Colonic mucosa (tissue), 4 donors: ENCODE measurements around the gene ZCCHC17. TPM values are rescaled to one million over a fixed set of nuclear protein-coding genes. Genes with fewer than 3 reads are reported as not detected.
"Not testable (repeated sequence)": the region's sequence is repeated elsewhere in the genome, so short reads cannot be mapped to it uniquely, and the experiment has no call there.

ENCODE experiments used
- DNase-seq: peaks from one replicate; pipeline ENCODE4 v3.0.0-alpha.2; 2020
- H3K27ac ChIP-seq: fragments of 200-600 bp; one replicate; pipeline ENCODE4 v1.8.0; 2021
- H3K27me3 ChIP-seq: fragments of 200-600 bp; one replicate; pipeline ENCODE4 v1.8.0; 2021
- H3K36me3 ChIP-seq: fragments of 200-600 bp; one replicate; pipeline ENCODE4 v1.8.0; 2021
- H3K4me1 ChIP-seq: fragments of 200-600 bp; one replicate; pipeline ENCODE4 v1.8.0; 2021; ENCODE audit warnings: mild to moderate bottlenecking
- H3K4me3 ChIP-seq: fragments of 200-600 bp; one replicate; pipeline ENCODE4 v1.8.0; 2021
- H3K9ac ChIP-seq, 2 donors: one replicate each; pipeline ENCODE4 v1.7.0; 2013; ENCODE audit warnings: control low read depth in 2 of 2, low read depth in 2 of 2, low read length in 2 of 2
- H3K9me3 ChIP-seq: fragments of 200-600 bp; one replicate; pipeline ENCODE4 v1.8.0; 2021
- intact Hi-C: fragments of 100-400 bp; cut with DNase I; formaldehyde crosslinking; loops from one replicate; pipeline ENCODE4 v1.14.1; 2022
- total RNA-seq, 2 donors: library from RNA; stranded (reverse); fragmentation: NEBNext Ultra II Directional in 1 of 2; extraction: Animal tissue kit (Norgen Biotek cat#: 25700) in 1 of 2; gene quantifications; one replicate each; pipeline ENCODE4 v1.2.1, GENCODE V29; 2021
- TF ChIP-seq, protein P1 (sequence below): fragments of 200-600 bp; IDR thresholded peaks from one replicate; pipeline ENCODE4 v1.8.0; 2022; ENCODE audit warnings: antibody characterized with exemption, mild to moderate bottlenecking
- donor health status: healthy.
- donor health status: DM: no; HTN: no; CAD: no.
- donor health status: DM: no; HTN: no; CAD: no.

The ZCCHC17 gene
- total RNA-seq, 2 donors from 2014 or later: 19.8 to 23.9 TPM

DNA sequence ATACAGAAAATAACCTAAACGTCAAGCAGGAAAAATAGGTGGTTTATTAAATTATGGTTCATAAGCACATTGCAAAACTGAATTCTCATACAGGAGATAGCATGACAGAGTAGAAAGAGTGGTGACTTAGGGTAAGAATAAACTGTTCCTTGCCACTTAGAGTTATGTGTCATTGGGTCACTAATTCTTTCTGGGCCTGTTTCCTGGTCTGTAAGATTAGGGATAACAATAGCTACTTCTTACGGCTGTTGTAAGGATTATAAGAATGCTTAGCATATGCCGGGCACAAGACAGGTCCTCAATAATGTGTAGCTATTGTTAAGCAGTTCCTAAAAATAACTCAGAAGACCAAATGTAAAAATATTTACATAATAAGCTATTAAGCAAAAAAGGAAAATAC, 24.5 kb upstream of the ZCCHC17 start:
- H3K27me3 ChIP-seq: no peaks in the 10 kb centered on the region
- no peak overlapping the region for H3K9ac ChIP-seq
- no peaks in the 10 kb centered on the region for H3K4me1 ChIP-seq
- no peak for DNase-seq
- H3K27ac ChIP-seq: no peak overlapping the region
- H3K36me3 ChIP-seq: peaks cover 10% of the 10 kb centered on the region
- no peaks in the 10 kb centered on the region for H3K9me3 ChIP-seq
- no peak overlapping the region for H3K4me3 ChIP-seq
- intact Hi-C loops: no loop called here
- TF ChIP-seq, protein P1, sequence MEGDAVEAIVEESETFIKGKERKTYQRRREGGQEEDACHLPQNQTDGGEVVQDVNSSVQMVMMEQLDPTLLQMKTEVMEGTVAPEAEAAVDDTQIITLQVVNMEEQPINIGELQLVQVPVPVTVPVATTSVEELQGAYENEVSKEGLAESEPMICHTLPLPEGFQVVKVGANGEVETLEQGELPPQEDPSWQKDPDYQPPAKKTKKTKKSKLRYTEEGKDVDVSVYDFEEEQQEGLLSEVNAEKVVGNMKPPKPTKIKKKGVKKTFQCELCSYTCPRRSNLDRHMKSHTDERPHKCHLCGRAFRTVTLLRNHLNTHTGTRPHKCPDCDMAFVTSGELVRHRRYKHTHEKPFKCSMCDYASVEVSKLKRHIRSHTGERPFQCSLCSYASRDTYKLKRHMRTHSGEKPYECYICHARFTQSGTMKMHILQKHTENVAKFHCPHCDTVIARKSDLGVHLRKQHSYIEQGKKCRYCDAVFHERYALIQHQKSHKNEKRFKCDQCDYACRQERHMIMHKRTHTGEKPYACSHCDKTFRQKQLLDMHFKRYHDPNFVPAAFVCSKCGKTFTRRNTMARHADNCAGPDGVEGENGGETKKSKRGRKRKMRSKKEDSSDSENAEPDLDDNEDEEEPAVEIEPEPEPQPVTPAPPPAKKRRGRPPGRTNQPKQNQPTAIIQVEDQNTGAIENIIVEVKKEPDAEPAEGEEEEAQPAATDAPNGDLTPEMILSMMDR: no peak

DNA sequence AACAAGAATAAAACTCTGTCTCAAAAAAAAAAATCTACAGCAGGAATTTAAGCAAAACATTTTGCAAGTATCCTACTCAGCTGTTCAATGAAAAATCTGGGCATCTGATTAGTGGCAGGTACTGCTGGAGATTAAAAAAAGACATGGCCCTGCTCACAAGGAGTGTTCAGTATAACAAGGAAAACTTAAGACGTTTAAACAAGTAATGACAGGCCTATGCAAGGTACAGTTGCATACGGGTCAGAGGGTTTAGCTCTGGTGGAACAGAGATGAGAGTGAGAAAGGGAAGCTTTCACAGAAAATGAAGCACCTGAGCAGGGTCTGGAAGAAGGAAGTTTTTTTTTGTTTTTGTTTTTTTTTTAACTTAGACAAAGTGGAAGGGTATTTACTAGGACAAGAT, 23.2 kb upstream of the ZCCHC17 start:
- intact Hi-C loops: no loop called here
- Histone ChIP-seq H3K27me3 (no peaks in the 10 kb centered on the region), H3K4me3 (no peak overlapping the region), H3K36me3 (peaks cover 10% of the 10 kb centered on the region), H3K9ac (no peak overlapping the region), H3K4me1 (no peaks in the 10 kb centered on the region), H3K27ac (no peak overlapping the region), H3K9me3 (no peaks in the 10 kb centered on the region)
- no peak for DNase-seq
- TF ChIP-seq, protein P1: no peak

DNA sequence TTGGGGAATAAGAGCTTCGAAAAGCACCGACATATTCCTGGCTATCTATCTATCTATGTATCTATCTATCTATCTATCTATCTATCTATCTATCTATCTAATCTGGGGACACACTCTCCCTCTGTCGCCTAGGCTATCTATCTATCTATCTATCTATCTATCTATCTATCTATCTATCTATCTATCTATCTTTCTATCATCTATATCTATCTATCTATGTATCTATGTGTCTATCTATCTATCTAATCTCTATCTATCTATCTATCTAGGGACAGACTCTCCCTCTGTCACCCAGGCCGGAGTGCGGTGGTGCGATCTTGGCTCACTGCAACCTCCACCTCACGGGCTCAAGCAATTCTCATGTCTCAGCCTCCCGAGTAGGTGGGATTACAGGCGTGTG, 14.4 kb upstream of the ZCCHC17 start:
- DNase-seq, H3K27ac ChIP-seq, H3K4me1 ChIP-seq, H3K9ac ChIP-seq, H3K9me3 ChIP-seq, H3K4me3 ChIP-seq, H3K36me3 ChIP-seq, H3K27me3 ChIP-seq, intact Hi-C loops: not testable (repeated sequence)

DNA sequence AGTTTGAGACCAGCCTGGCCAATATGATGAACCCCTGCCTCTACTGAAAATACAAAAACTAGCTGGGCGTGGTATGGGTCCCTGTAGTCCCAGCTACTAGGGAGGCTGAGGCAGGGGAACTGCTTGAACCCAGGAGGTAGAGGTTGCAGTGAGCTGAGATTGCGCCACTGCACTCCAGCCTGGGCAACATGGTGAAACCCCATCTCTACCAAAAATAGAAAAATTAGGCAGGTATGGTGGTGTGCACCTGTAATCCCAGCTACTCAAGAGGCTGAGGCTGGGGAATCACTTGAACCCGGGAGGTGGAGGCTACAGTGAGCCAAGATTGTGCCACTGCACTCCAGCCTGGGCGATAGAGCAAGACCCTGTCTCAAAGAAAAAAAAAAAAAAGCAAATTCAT, 9.0 kb upstream of the ZCCHC17 start:
- intact Hi-C loops: not testable (repeated sequence)

DNA sequence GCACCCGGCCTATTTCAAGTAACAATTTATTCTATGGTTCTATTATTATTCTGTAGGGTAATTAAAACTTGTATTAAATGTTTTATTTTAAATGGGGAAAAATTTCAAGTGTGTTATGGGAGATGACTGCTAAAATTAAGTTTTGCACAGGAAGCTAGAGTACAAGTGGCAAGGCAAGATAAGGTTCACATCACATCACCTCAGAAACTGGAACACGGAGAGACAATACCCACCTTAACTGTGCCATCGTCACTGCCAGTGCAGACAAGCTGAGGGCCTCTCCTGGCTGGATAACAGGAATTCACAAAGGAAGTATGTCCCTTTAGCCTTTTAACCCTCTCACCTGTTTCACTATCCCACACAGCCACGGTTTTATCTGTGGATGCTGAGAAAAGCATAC, 7.8 kb upstream of the ZCCHC17 start:
- intact Hi-C loops: no loop called here
- Histone ChIP-seq H3K27ac (no peak overlapping the region), H3K36me3 (peaks cover 12% of the 10 kb centered on the region), H3K4me3 (no peak overlapping the region), H3K4me1 (no peaks in the 10 kb centered on the region), H3K27me3 (no peaks in the 10 kb centered on the region), H3K9me3 (no peaks in the 10 kb centered on the region), H3K9ac (no peak overlapping the region)
- TF ChIP-seq, protein P1: no peak
- DNase-seq: no peak

More for the DNA sequence above, 9.0 kb upstream of the ZCCHC17 start:
- H3K27me3 ChIP-seq, H3K4me1 ChIP-seq, H3K27ac ChIP-seq, H3K4me3 ChIP-seq, H3K9ac ChIP-seq, DNase-seq, H3K9me3 ChIP-seq: not testable (repeated sequence)
- peaks cover 12% of the 10 kb centered on the region for H3K36me3 ChIP-seq

DNA sequence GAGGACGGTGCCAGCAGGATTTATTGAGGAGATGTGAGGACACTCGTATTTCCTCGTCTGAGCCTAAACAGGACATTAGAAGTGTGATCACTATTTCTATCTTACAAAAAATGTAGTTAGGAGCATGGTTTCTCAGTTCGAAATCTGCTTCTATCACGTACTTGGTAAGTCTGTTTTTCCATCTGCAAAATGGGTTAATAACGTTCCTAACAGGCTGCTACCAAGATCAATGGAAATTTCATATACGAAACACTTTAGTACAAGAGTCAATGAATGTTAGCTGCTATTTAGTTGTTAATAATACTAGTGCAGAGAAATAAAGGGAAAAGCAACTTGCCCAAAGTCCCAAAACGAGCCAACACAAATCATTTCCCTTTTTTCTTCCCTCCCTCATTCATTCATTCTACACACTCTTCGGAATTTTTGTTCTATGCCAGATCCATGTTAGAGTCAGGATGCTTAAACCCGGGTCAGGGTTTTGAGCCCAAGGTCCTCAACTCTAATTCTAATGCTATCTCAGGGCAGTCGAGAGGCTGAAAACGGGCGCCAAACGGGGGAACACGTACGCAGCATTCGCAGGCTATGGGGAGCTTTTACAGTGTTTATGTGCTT, 852 bp upstream of the ZCCHC17 start:
- no peaks in the 10 kb centered on the region for H3K27me3 ChIP-seq
- H3K27ac ChIP-seq: peak overlapping the region; percentile 79
- peak overlapping the region; percentile 94 for H3K4me3 ChIP-seq
- H3K36me3 ChIP-seq: no peaks in the 10 kb centered on the region
- TF ChIP-seq, protein P1: no peak
- peak overlapping the region; percentile 86 to 98 for H3K9ac ChIP-seq
- no peaks in the 10 kb centered on the region for H3K4me1 ChIP-seq
- no peak for DNase-seq
- H3K9me3 ChIP-seq: no peaks in the 10 kb centered on the region
- intact Hi-C loops: loop anchor here (10.0 kb wide), 1 partner anchor 129 kb away; no protein-coding TSS in a partner anchor
